ENCODE data around the gene ACTL10. TPM values are rescaled to one million over a fixed set of nuclear protein-coding genes. Genes with fewer than 3 reads are reported as not detected.
"Not testable (repeated sequence)": the region's sequence is repeated elsewhere in the genome, so short reads cannot be mapped to it uniquely, and the experiment has no call there.

Gene ACTL10
- total RNA-seq, 2 donors from 2014 or later, result 2.6 to 3.1 TPM

DNA sequence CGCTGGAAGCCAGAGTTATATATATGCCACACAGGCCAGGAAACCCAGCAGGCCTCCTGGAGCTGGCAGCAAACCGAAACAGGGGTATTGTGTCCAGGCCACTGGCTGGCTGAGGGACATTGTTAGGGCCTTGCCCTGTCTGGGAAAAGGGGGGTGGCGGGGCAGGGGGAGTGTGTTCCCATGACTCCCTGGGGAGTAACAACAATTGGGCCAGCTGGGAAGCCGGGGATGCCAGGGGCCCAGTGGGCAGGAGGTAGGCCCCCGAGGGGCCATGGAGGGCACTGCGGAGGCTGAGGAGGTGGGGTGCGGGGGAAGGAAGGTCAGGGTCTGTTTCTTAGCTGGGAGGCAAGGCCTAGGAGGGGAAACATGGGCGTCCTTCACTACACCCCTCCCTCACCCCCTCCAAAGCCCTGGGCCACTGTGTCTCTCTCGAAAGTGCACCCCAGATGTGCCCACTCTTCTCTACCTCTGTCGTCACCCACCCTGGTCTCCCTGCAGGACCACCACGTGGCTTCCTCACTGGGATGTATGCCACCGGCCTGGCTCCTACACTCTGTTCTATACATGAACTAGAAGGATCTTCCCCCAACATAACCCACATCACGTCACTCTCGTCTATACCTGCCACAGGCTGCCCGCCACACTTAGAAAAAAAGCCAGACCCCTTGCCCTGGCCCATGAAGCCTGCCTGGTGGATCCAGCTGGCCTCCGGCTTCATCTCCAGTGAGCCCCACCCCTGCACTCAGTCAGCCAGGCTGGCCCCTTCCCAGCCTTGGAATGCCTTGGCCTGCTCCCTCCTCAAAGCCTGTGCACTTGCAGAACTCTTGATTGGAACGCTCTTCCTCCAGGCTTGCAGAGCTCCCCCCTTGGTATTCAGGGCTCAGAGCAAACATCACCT, 27.2 kb downstream of the ACTL10 start:
- H3K27me3 ChIP-seq (replicated peaks; ENCODE audit: insufficient read depth), result no peaks in the 10 kb centered on the region
- H3K4me1 ChIP-seq (ENCODE audit: control insufficient read depth in 1 of 2, low read depth in 2 of 2), result peaks cover 20 to 46% of the 10 kb centered on the region in 2 donors
- no peak for DNase-seq (ENCODE audit: low spot score)
- H3K4me3 ChIP-seq, result no peak overlapping the region
- TF ChIP-seq, protein P1, sequence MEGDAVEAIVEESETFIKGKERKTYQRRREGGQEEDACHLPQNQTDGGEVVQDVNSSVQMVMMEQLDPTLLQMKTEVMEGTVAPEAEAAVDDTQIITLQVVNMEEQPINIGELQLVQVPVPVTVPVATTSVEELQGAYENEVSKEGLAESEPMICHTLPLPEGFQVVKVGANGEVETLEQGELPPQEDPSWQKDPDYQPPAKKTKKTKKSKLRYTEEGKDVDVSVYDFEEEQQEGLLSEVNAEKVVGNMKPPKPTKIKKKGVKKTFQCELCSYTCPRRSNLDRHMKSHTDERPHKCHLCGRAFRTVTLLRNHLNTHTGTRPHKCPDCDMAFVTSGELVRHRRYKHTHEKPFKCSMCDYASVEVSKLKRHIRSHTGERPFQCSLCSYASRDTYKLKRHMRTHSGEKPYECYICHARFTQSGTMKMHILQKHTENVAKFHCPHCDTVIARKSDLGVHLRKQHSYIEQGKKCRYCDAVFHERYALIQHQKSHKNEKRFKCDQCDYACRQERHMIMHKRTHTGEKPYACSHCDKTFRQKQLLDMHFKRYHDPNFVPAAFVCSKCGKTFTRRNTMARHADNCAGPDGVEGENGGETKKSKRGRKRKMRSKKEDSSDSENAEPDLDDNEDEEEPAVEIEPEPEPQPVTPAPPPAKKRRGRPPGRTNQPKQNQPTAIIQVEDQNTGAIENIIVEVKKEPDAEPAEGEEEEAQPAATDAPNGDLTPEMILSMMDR (IDR thresholded peaks at IDR 0.05), result no peak
- no peaks in the 10 kb centered on the region for H3K9me3 ChIP-seq
- peak overlapping the region; percentile 83 to 85 for H3K27ac ChIP-seq
- H3K36me3 ChIP-seq, result no peaks in the 10 kb centered on the region
- peak; percentile 21 for ATAC-seq (ENCODE audit: insufficient number of reproducible peaks, low FRiP score, low read depth)

DNA sequence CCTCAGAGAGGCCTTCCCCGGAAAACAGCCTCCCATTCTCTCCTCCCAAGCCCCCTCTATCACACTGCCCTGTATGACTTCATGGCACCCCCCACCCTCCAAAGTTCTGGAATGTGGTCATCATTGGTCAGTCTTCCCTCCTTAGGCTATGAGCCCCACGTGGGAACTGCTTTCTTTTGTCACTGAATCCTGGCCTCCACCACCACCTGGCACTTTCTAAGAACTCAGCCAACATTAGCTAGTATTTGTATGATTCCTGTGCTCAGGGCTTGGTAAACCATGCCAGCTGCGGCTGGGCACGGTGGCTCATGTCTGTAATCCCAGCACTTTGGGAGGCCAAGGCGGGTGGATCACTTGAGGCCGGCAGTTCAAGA, 27.9 kb downstream of the ACTL10 start:
- DNase-seq (ENCODE audit: low spot score) (no peak), ATAC-seq (ENCODE audit: insufficient number of reproducible peaks, low FRiP score, low read depth) (peak; percentile 29)
- H3K27ac ChIP-seq, result peak overlapping the region; percentile 83 to 85
- H3K27me3 ChIP-seq (replicated peaks; ENCODE audit: insufficient read depth), result no peaks in the 10 kb centered on the region
- H3K4me1 ChIP-seq (ENCODE audit: control insufficient read depth in 1 of 2, low read depth in 2 of 2), result peaks cover 20 to 46% of the 10 kb centered on the region in 2 donors
- H3K36me3 ChIP-seq, result no peaks in the 10 kb centered on the region
- TF ChIP-seq, protein P1 (IDR thresholded peaks at IDR 0.05), result no peak
- no peaks in the 10 kb centered on the region for H3K9me3 ChIP-seq
- no peak overlapping the region for H3K4me3 ChIP-seq

DNA sequence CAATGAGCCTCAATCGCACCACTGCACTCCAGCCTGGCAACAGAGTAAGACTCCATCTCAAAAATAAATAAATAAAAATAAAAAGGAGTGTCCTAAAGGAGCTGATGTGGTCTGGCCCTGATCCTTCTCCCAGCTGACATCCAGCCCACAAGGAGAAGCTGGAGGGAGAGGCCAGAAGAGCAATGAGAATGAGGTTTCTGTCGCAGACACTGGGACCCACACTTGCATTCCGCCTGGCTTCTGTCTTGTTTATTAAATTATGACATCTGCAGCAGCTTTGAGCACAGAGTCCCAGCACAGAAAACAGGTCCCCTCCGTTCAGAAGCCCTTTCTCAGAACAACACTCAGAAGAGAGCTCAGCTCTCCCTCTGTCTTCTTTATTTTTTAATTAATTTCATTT, 29.7 kb downstream of the ACTL10 start:
- Histone ChIP-seq H3K27me3 (replicated peaks; ENCODE audit: insufficient read depth) (no peaks in the 10 kb centered on the region), H3K4me3 (no peak overlapping the region), H3K36me3 (no peaks in the 10 kb centered on the region), H3K27ac (no peak overlapping the region), H3K4me1 (ENCODE audit: control insufficient read depth in 1 of 2, low read depth in 2 of 2) (peaks cover 20 to 46% of the 10 kb centered on the region in 2 donors), H3K9me3 (no peaks in the 10 kb centered on the region)
- ATAC-seq (ENCODE audit: insufficient number of reproducible peaks, low FRiP score, low read depth) (no peak), DNase-seq (ENCODE audit: low spot score) (no peak)
- TF ChIP-seq, protein P1 (IDR thresholded peaks at IDR 0.05), result no peak

DNA sequence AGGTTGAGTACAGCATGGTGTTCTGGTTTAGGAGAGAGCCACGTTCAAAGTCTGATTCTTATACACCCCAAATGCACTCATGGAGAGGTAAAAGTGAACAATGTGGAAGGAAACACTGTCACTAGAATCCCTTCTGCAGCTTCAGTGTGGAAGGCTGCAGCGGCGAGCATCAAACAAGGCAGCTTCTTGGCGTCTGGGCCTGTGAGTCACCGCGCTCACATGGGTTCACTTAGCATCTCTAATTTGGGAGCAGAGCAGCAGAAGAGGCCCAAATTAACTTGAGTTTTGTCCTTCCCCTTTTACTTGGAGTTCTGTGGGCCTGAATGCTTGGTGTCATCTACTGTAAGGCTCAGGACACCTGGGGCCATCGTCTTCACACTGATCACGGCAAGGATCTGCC, 30.4 kb downstream of the ACTL10 start:
- no peak for ATAC-seq (ENCODE audit: insufficient number of reproducible peaks, low FRiP score, low read depth)
- H3K27ac ChIP-seq, result peak overlapping the region in 1 of 2 donors; percentile 50

GRCh38 chr20:33698966-33699365, 32.2 kb downstream of the ACTL10 start:
- not testable (repeated sequence) for DNase-seq (ENCODE audit: low spot score)

More for the DNA sequence above, 30.4 kb downstream of the ACTL10 start:
- H3K4me3 ChIP-seq, result no peak overlapping the region
- no peaks in the 10 kb centered on the region for H3K9me3 ChIP-seq
- H3K27me3 ChIP-seq (replicated peaks; ENCODE audit: insufficient read depth), result no peaks in the 10 kb centered on the region
- DNase-seq (ENCODE audit: low spot score), result no peak
- TF ChIP-seq, protein P1 (IDR thresholded peaks at IDR 0.05), result no peak
- peaks cover 20 to 46% of the 10 kb centered on the region in 2 donors for H3K4me1 ChIP-seq (ENCODE audit: control insufficient read depth in 1 of 2, low read depth in 2 of 2)
- H3K36me3 ChIP-seq, result no peaks in the 10 kb centered on the region

GRCh38 chr20:33700696-33701441, 34.1 kb downstream of the ACTL10 start:
- not testable (repeated sequence) for H3K9me3 ChIP-seq; H3K36me3 ChIP-seq; DNase-seq (ENCODE audit: low spot score); H3K27me3 ChIP-seq (replicated peaks; ENCODE audit: insufficient read depth); H3K27ac ChIP-seq; ATAC-seq (ENCODE audit: insufficient number of reproducible peaks, low FRiP score, low read depth); H3K4me3 ChIP-seq
- peaks cover 5 to 20% of the 10 kb centered on the region in 2 donors for H3K4me1 ChIP-seq (ENCODE audit: control insufficient read depth in 1 of 2, low read depth in 2 of 2)

More at GRCh38 chr20:33698966-33699365, 32.2 kb downstream of the ACTL10 start:
- not testable (repeated sequence) for H3K27me3 ChIP-seq (replicated peaks; ENCODE audit: insufficient read depth); ATAC-seq (ENCODE audit: insufficient number of reproducible peaks, low FRiP score, low read depth); H3K27ac ChIP-seq; H3K4me3 ChIP-seq; H3K9me3 ChIP-seq; H3K36me3 ChIP-seq
- peaks cover 15 to 37% of the 10 kb centered on the region in 2 donors for H3K4me1 ChIP-seq (ENCODE audit: control insufficient read depth in 1 of 2, low read depth in 2 of 2)
